RPMI8226 (cell line): ENCODE results near the gene USP47.

ENCODE experiments used
- DNase-seq: peaks from one replicate; pipeline ENCODE4 v3.0.0-alpha.2; 2015

Gene USP47

DNA sequence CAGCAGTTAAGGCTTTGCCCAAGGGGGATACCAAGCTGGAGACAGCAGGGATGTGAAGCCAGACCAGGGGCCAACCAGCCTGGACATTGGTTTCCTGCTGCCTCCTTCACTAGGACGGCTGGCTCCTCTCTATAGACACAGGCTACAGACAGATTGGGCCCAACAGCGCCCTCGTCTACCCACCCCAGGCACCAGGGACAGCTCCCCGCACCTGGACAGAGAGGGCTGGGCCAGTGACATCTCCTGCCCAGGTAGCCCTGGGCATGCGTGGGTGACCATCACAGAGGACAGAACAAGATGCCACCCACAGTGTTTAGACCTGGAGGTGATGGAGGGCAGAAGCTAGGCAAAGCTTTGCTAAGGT, 165.4 kb downstream of the USP47 start:
- DNase-seq: no peak

DNA sequence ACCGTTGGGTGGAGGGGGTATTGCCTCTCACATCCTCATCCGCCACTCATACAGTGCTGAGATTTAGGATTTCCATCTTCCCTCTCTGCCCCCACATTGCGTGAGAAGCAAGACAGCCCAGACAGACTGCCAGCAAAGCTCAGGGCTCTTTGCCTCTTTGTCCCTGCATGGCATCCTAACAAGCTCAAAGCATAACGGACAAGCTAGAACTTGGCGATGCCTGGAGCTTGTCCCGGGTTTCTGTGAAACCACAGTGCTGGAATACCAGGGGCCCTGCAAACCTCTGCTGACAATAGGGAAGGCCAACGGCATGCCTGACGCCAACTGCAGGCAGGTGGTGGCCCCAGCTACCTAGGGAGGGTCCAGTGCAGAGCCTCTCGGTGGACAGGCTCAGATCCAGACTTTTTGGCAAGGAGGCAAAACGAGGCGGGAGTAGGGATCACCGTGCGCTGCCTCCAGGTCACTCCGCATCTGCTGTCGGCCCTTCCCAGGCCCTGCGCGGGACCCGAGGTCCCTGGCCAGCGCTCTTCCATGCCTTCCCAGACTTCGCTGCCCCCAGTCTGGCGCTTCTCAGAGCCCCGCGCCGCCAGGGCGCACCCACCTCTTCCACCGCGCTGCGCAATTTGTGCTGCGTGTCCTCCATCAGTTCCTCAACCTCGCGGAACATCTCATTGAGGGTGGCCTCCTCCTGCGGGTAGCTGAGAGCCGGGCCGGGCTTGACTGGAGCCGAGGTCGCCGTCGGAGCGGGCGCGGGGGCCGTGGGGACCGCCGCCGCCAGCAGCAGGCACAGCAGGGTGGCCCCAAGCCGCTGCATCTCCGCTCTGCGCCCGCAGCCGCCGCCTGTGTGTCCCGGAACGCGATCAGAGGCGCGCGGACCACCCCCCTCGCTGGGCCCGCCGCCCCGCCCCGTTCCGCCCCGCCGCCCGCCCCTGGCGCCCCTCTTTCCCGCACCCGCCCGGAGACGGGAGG, 166.3 kb downstream of the USP47 start, which contains the start of gene DKK3:
Gene DKK3, minus strand, starts transcription at position 858 of the 969 bp plus-strand sequence. Its CDS starts 44 bp downstream, at position 814.
- DNase-seq: no peak
